ENCODE results near the gene MOAP1. TPM values are rescaled to one million over a fixed set of nuclear protein-coding genes. Genes with fewer than 3 reads are reported as not detected.

The MOAP1 gene
- total and polyA plus RNA-seq, 2 of the 8 experiments (the other 6 are each of a cell fraction or from before 2014, with no cell fraction given), result 18.3 to 20.1 TPM

DNA sequence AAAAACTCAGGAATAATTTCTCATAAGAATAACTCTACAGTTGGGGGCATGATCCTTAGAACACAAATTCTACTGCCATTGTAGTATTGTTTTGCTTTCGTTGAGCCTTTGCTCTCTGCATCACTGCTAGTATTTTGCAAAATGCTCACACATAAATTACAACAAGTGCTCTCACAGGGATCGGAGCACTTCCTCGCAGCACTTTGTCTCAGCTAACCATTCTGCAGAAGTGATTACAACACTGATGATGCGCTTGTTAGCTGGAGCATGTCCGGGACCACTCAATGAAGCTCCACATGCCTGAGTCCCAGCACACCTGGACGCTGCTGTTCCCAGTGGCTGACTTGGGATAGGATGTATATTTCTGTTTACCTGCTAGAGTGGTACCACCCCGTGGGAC lies 31.6 kb downstream of the MOAP1 start:
- Histone ChIP-seq H3K9me3 (ENCODE audit: insufficient read depth in 2 of 2, low read depth in 1 of 2, low read length in 1 of 2) (no peaks in the 10 kb centered on the region), H4K8ac (ENCODE audit: extremely low read depth, insufficient read depth, low read length) (no peak overlapping the region), H3K56ac (replicated peaks; ENCODE audit: insufficient read length, low read depth, low read length) (no peak overlapping the region), H2BK15ac (ENCODE audit: low read length) (no peak overlapping the region), H3K79me2 (ENCODE audit: control insufficient read depth in 1 of 2, insufficient read depth in 2 of 2, low read length in 2 of 2) (no peaks in the 10 kb centered on the region), H3K18ac (ENCODE audit: extremely low read depth, low read length) (no peak overlapping the region), H3K4me2 (ENCODE audit: insufficient read depth in 1 of 2, low read depth in 2 of 2, low read length in 2 of 2) (no peak overlapping the region), H3K9ac (replicated peaks in 1 of 4; ENCODE audit: extremely low read depth in 1 of 4, low read depth in 3 of 4, low read length in 3 of 4) (no peak overlapping the region), H4K91ac (replicated peaks; ENCODE audit: insufficient read length, low read length) (no peak overlapping the region), H4K20me1 (replicated peaks in 1 of 2; ENCODE audit: control insufficient read depth in 1 of 2, insufficient read depth in 2 of 2, low read length in 2 of 2) (no peaks in the 10 kb centered on the region), H2BK20ac (ENCODE audit: low read length) (no peak overlapping the region), H3K27ac (ENCODE audit: low read depth, low read length) (no peak overlapping the region), H3K36me3 (ENCODE audit: control insufficient read depth in 2 of 4, insufficient read depth in 4 of 4, low read length in 3 of 4) (no peaks in the 10 kb centered on the region), H2AFZ (ENCODE audit: low read length) (no peak overlapping the region), H3K79me1 (ENCODE audit: low read depth, low read length) (no peaks in the 10 kb centered on the region), H2BK12ac (ENCODE audit: low read depth, low read length) (no peak overlapping the region), H3K14ac (ENCODE audit: insufficient read length) (no peak overlapping the region), H3K23me2 (ENCODE audit: low read depth, low read length) (no peaks in the 10 kb centered on the region), H3K23ac (ENCODE audit: insufficient read length) (no peak overlapping the region), H4K5ac (ENCODE audit: insufficient read length, low read depth, low read length) (no peak overlapping the region), H3K4me1 (replicated peaks in 1 of 4; ENCODE audit: control insufficient read depth in 3 of 4, insufficient read depth in 4 of 4, low read length in 3 of 4) (peaks cover 0 to 3% (median 0%) of the 10 kb centered on the region in 4 experiments; a peak in 1 of 7 replicates), H2AK5ac (ENCODE audit: low read depth, low read length) (no peak overlapping the region), H2BK120ac (replicated peaks; ENCODE audit: low read depth, low read length) (no peak overlapping the region), H3K27me3 (replicated peaks in 1 of 4; ENCODE audit: control insufficient read depth in 3 of 4, extremely low read depth in 1 of 4, insufficient read depth in 3 of 4, low read length in 3 of 4) (no peaks in the 10 kb centered on the region; a peak in 1 of 7 replicates), H3K4me3 (ENCODE audit: extremely low read depth in 1 of 4, insufficient read depth in 2 of 4, low read depth in 3 of 4, low read length in 4 of 4) (no peak overlapping the region), H2BK5ac (ENCODE audit: low read depth, low read length) (no peak overlapping the region), H3K4ac (replicated peaks; ENCODE audit: insufficient read length, low read depth, low read length) (no peak overlapping the region)
- DNase-seq (ENCODE audit: low read depth in 1 of 2, low spot score in 2 of 2), result no peak
- ChIA-PET POLR2A (ENCODE audit: partially characterized antibody) (no interaction called here), CTCF (ENCODE audit: partially characterized antibody) (interaction anchor here (0.6 to 1.2 kb wide), 3 partner anchors 52 to 201 kb away, joined by 3 to 5 read pairs (median 3); no protein-coding TSS in a partner anchor)
- no peak for FAIRE-seq
- WGBS, 2 experiments (ENCODE audit: extremely low coverage in 1 of 2, insufficient coverage in 1 of 2, insufficient read length in 1 of 2, insufficient replicate concordance in 2 of 2, low coverage in 1 of 2, low lambda C conversion rate in 2 of 2, missing lambda C conversion rate in 1 of 2), result 87% methylated on average over 6 of the region's 7 CpGs; no CpG with 5 or more reads in 1 of the 2 experiments
- TF ChIP-seq POLR2A (IDR thresholded peaks at IDR 0.05; ENCODE audit: control extremely low read depth in 1 of 2, low read depth in 2 of 2, low read length in 2 of 2), result no peak
- TF ChIP-seq TAF1 (IDR thresholded peaks at IDR 0.05; ENCODE audit: low read depth, low read length), result no peak
- no peak for TF ChIP-seq KDM4A (IDR thresholded peaks at IDR 0.05; ENCODE audit: low read depth, low read length, severe bottlenecking)
- no peak for TF ChIP-seq JUND (IDR thresholded peaks at IDR 0.05; ENCODE audit: low read length)
- TF ChIP-seq BRCA1 (IDR thresholded peaks at IDR 0.05; ENCODE audit: low read depth, low read length), result no peak
- TF ChIP-seq ZNF274 (IDR thresholded peaks at IDR 0.05; ENCODE audit: borderline replicate concordance, extremely low read depth, low read length), result no peak
- TF ChIP-seq TBP (IDR thresholded peaks at IDR 0.05; ENCODE audit: low read depth, low read length), result no peak
- no peak for TF ChIP-seq CHD1 (IDR thresholded peaks at IDR 0.05; ENCODE audit: low read depth, low read length)
- no peak for TF ChIP-seq NRF1 (IDR thresholded peaks at IDR 0.05; ENCODE audit: low read depth, low read length)
- no peak for TF ChIP-seq CBX8 (IDR thresholded peaks at IDR 0.05; ENCODE audit: borderline replicate concordance, low read depth, low read length)
- TF ChIP-seq SP4 (IDR thresholded peaks at IDR 0.05; ENCODE audit: low read length), result no peak
- no peak for TF ChIP-seq CREB1 (IDR thresholded peaks at IDR 0.05)
- TF ChIP-seq RFX5 (IDR thresholded peaks at IDR 0.05; ENCODE audit: borderline replicate concordance, low read depth, low read length), result no peak
- no peak for TF ChIP-seq YY1 (IDR thresholded peaks at IDR 0.05; ENCODE audit: low read depth, low read length)
